ENCODE results near the gene NTF3.

Gene NTF3

DNA sequence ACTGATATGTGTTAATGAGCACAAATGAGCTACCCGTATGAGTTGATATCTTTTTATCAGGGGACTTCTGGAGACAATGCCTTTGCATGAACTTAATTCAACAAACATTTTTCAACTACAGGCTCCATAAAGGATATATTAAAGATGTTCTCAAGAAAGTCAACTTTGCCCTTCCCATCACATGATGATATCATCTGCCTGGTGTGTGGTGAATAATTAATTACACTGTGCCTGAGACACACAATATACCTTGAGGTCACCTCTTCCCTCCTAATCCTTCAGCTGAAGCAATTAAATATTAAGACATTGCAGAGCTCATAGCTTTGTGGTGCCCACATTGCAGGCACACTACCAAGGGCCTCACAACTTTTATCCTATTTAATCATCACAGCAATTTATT, 22.3 kb upstream of the NTF3 start:
- DNase-seq (ENCODE audit: low read depth), result no peak
- TF ChIP-seq, protein P1, sequence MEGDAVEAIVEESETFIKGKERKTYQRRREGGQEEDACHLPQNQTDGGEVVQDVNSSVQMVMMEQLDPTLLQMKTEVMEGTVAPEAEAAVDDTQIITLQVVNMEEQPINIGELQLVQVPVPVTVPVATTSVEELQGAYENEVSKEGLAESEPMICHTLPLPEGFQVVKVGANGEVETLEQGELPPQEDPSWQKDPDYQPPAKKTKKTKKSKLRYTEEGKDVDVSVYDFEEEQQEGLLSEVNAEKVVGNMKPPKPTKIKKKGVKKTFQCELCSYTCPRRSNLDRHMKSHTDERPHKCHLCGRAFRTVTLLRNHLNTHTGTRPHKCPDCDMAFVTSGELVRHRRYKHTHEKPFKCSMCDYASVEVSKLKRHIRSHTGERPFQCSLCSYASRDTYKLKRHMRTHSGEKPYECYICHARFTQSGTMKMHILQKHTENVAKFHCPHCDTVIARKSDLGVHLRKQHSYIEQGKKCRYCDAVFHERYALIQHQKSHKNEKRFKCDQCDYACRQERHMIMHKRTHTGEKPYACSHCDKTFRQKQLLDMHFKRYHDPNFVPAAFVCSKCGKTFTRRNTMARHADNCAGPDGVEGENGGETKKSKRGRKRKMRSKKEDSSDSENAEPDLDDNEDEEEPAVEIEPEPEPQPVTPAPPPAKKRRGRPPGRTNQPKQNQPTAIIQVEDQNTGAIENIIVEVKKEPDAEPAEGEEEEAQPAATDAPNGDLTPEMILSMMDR (IDR thresholded peaks at IDR 0.05; ENCODE audit: insufficient read depth, low read depth, low read length, missing control alignments), result no peak
- H3K4me3 ChIP-seq (ENCODE audit: low read depth, low read length), result no peak overlapping the region

DNA sequence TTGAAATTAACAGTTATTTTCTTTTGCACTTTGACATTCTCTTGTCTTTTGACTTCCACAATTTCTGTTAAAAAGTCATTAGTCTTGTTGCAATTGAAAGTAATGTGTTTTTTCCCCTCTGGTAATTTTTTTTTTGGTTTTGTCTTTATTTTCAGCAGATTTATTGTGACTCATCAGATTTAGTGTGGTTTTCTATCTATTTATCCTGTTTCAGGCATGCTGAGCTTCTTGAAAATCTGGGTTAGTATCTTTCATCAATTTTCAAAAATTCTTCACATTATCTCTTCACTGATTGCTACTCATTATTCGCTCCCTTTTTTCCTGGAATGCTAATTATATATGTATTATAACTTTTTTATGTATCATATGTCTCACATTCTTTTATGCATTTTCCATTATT, 15.3 kb upstream of the NTF3 start:
- TF ChIP-seq, protein P1 (IDR thresholded peaks at IDR 0.05; ENCODE audit: insufficient read depth, low read depth, low read length, missing control alignments), result no peak
- DNase-seq (ENCODE audit: low read depth), result no peak
- no peak overlapping the region for H3K4me3 ChIP-seq (ENCODE audit: low read depth, low read length)

DNA sequence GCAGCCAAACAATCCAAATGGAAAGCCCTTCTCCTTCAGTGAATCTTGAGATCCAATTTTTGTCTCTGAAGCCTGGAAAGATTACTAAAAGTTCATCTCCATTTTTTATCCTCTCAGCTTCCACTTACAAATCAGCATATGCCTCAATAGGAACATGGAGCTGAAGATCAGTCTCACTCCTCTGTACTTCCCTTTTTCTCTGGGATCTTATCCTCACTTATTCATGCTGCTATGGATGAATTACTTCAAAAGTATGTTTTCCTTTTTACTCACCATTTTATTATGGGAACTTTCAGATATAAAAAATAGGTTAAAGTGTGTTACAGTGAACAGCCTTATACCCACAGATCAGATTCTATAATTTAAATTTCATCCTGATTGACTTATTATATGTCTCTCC, 14.4 kb upstream of the NTF3 start:
- TF ChIP-seq, protein P1 (IDR thresholded peaks at IDR 0.05; ENCODE audit: insufficient read depth, low read depth, low read length, missing control alignments), result no peak
- no peak overlapping the region for H3K4me3 ChIP-seq (ENCODE audit: low read depth, low read length)
- DNase-seq (ENCODE audit: low read depth), result no peak

DNA sequence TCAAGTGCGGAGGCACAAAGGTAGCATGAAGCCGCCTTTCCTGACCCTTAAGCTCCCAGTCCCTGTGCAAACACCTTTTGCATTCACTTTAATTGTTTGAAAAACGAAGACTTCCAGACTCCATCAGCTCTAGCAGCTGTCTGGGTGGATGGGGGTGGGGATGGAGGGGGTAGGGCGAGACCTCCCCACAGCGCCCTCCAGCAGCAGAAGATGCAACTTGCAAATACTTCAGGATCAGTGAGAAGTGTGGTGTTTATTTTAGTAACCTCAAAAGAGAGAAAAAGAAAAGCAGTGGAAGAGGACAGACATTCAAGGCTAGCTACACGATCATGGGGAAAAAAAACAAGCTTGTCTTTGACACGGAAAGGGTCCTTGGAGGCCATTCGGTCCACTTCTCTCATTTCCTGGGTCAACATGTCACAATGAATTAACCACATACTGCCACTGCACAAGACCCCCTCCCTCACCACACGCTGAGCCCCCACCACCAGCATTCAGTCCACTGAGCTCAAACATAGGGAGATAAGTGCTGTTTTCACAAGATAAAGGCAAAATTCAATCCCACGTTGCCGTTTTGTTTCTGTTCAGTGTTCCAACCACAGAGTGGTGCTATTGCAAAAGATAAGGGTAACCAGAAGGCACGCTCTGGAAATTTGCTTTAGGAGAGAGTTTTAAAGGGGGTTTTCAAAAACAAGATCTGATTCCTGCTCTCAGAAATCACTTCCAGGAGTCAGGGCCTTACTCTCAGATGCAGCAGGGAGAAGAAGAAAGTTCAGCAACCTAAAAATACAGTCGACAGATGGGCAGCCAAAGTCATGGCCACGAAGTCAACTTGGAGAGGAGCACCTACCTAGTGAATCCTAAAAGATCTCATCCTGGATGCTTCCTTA, 3.3 kb upstream of the NTF3 start:
- H3K4me3 ChIP-seq (ENCODE audit: low read depth, low read length), result no peak overlapping the region
- TF ChIP-seq, protein P1 (IDR thresholded peaks at IDR 0.05; ENCODE audit: insufficient read depth, low read depth, low read length, missing control alignments), result no peak
- no peak for DNase-seq (ENCODE audit: low read depth)

DNA sequence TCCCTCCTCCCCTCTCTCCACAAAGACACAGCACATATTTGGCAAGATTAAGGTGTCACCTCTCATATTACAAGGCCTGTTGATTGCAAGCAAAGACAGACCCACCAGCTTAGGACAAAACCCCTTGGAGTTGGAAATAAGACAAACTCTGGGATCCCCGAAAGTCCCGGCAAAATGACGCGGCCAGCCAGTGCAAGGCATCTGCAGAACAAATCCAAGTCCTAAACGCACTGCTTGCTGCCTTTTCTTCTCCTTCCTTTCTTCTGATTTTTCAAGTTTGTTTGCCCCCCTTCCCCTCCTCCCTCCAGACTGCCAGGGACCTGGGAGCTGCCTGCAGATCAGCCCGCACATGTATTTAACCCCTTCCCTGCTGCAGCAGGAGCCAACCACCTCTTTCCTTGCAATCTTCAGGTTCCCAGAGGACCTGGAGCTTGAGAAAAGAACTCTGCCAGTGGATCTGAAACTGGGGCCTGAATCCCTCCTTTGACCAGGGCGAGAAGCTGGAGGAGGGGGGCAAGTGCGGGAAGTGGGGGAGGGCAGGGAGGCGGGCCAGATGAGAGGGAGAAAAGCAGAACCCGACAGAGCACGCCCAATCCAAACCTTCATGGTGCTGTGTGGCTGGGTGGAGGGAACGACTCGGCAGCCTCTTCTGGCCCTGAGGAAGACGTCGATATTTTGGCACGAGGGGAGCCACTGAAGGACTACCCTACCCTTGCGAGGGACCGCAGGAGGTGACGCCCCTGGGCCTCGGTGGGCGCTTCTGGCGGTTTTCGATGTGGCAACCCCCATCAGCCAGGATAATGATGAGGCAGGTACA, 2.0 kb upstream of the NTF3 start:
- H3K4me3 ChIP-seq (ENCODE audit: low read depth, low read length), result no peak overlapping the region
- TF ChIP-seq, protein P1 (IDR thresholded peaks at IDR 0.05; ENCODE audit: insufficient read depth, low read depth, low read length, missing control alignments), result no peak
- no peak for DNase-seq (ENCODE audit: low read depth)

DNA sequence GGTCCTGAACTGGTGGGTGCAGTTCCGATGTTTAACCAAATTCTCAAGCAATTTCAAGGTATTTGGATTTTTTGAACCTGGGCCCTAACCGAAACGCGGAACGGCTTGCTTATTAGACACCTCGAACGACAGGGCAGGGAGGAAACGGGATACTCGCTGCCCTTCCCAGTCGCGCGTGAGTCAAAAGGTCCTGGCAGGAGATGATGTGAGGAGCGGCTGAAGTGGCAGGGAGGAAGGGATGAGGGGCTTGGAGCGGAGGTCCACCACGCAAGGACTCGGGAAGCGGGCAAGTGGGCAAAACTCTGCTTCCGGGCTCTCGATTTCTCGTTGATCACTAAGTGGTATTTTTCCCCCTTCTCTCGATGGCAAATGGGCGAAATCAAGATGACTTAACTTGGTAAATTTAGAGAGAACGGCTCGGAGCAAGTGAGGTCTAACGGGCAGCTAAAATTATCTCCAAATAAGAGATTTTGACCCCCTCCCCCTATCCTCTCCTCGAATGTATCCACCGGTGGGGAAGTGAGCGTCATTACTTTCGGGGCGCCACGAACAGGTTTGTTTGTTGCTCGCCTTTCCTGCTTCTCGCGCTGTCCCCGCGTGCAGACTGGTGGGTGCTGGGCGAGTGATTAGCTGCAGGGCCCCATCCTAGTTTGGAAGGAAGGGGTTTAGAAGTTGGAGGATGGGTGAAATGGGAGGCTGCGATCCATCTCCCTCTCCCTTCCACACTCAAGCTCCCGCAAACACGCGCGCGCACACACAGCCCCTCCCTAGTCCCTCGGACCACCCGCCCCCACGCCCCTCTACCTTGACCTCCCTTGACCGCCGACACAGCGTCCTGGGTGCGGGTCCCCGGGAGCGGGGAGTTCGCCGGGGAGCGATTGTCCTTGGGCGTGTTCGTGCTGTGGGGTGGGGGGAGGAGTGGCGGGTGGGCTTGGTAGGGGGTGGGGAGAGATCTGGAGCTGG, 986 bp upstream of the NTF3 start:
- TF ChIP-seq, protein P1 (IDR thresholded peaks at IDR 0.05; ENCODE audit: insufficient read depth, low read depth, low read length, missing control alignments), result no peak
- no peak overlapping the region for H3K4me3 ChIP-seq (ENCODE audit: low read depth, low read length)
- no peak for DNase-seq (ENCODE audit: low read depth)

Data from GM12865 (cell line).